GM06990 (cell line): ENCODE results near the gene TRA2A.
"Not testable (repeated sequence)": the region's sequence is repeated elsewhere in the genome, so short reads cannot be mapped to it uniquely, and the experiment has no call there.

ENCODE experiments used
- DNase-seq: peaks from one replicate; pipeline ENCODE4 v3.0.0-alpha.2; 2011; ENCODE audit not compliant: insufficient read length; ENCODE audit errors: extremely low read depth
- H3K27me3 ChIP-seq: replicated peaks from 2 replicates; pipeline ENCODE4 v1.6.0; 2011; ENCODE audit warnings: low read length; ENCODE audit not compliant: control insufficient read depth, insufficient read depth
- H3K36me3 ChIP-seq: 2 replicates; pipeline ENCODE4 v1.5.1; 2011; ENCODE audit warnings: low read length; ENCODE audit not compliant: control insufficient read depth, insufficient read depth
- H3K4me3 ChIP-seq: replicated peaks from 2 replicates; pipeline ENCODE4 v1.5.1; 2011; ENCODE audit warnings: low read depth, mild to moderate bottlenecking, control low read depth, low read length
- CTCF ChIP-seq: IDR thresholded peaks from 2 replicates; pipeline ENCODE4 v1.5.1; 2011; ENCODE audit warnings: low read length, control low read depth, mild to moderate bottlenecking, inconsistent platforms; ENCODE audit not compliant: insufficient read depth, poor library complexity, severe bottlenecking

TRA2A gene

GRCh38 chr7:23523486-23524075 lies 8.2 kb downstream of the TRA2A start:
- no peak for DNase-seq
- peaks cover 13% of the 10 kb centered on the region for H3K36me3 ChIP-seq
- H3K4me3 ChIP-seq, result no peak overlapping the region
- H3K27me3 ChIP-seq, result no peaks in the 10 kb centered on the region
- TF ChIP-seq CTCF, result no peak

GRCh38 chr7:23520582-23520981 lies 11.2 kb downstream of the TRA2A start:
- no peak for TF ChIP-seq CTCF
- H3K36me3 ChIP-seq, result peaks cover 20% of the 10 kb centered on the region
- DNase-seq, result no peak
- H3K4me3 ChIP-seq, result no peak overlapping the region
- no peaks in the 10 kb centered on the region for H3K27me3 ChIP-seq

GRCh38 chr7:23514755-23515154 lies 17.0 kb downstream of the TRA2A start:
- Histone ChIP-seq H3K4me3 (no peak overlapping the region), H3K27me3 (no peaks in the 10 kb centered on the region), H3K36me3 (peaks cover 21% of the 10 kb centered on the region)
- no peak for TF ChIP-seq CTCF
- no peak for DNase-seq

- H3K36me3 ChIP-seq, result peaks cover 18% of the 10 kb centered on the region
- H3K4me3 ChIP-seq, H3K27me3 ChIP-seq, DNase-seq: not testable (repeated sequence)
These were observed 18.0 kb downstream of the TRA2A start for GRCh38 chr7:23513746-23514145.

- peaks cover 3% of the 10 kb centered on the region for H3K36me3 ChIP-seq
- DNase-seq, result no peak
- H3K27me3 ChIP-seq, result no peaks in the 10 kb centered on the region
- H3K4me3 ChIP-seq, result no peak overlapping the region
- no peak for TF ChIP-seq CTCF
These were observed 37.8 kb downstream of the TRA2A start for GRCh38 chr7:23494009-23494408.

GRCh38 chr7:23491502-23491901 lies 40.3 kb downstream of the TRA2A start:
- DNase-seq, result no peak

More at GRCh38 chr7:23491502-23491901, 40.3 kb downstream of the TRA2A start:
- Histone ChIP-seq H3K36me3 (no peaks in the 10 kb centered on the region), H3K27me3 (no peaks in the 10 kb centered on the region), H3K4me3 (no peak overlapping the region; the same call in 1 of the 2 replicates)
- no peak for TF ChIP-seq CTCF
